Naive thymus-derived CD8-positive, alpha-beta T cell (primary cell): Measurements from ENCODE around the gene HSPB8. TPM values are rescaled to one million over a fixed set of nuclear protein-coding genes. Genes with fewer than 3 reads are reported as not detected.

Experiments used
- ATAC-seq, 2 donors: fragments of 150-1000 bp; cut with Tn5 transposase in 1 of 2; sonication (Bioruptor Pico), chemical (Tn5 transposase) in 1 of 2; 1 replicate in 1 of 2; 2 replicates in 1 of 2; pipeline ENCODE4 v1.10.0; 2021; ENCODE audit warnings: mild to moderate bottlenecking in 2 of 2, moderate library complexity in 2 of 2
- POLR2A ChIA-PET: fragments of 350-600 bp; sonication (Branson Sonifier 250); formaldehyde crosslinking; loops from one replicate; lab custom pipeline; 2021; ENCODE audit warnings: antibody characterized with exemption; lab: Charles Lee
- DNase-seq, 10 donors: peaks; one replicate each; pipeline versions ENCODE4 v3.0.0 to v3.0.0-alpha.2; 2020 to 2022
- H3K27ac Mint-ChIP-seq, 10 donors: one replicate each; pipeline ENCODE4 v1.8.0; 2020 to 2022; ENCODE audit warnings: mild to moderate bottlenecking in 10 of 10, mixed read lengths in 10 of 10, moderate library complexity in 4 of 10, inconsistent platforms in 1 of 10
- H3K27me3 Mint-ChIP-seq, 5 donors: one replicate each; pipeline ENCODE4 v1.8.0; 2021 to 2022; ENCODE audit warnings: mixed read lengths in 5 of 5
- H3K36me3 Mint-ChIP-seq, 3 donors: one replicate each; pipeline ENCODE4 v1.8.0; 2020 to 2022; ENCODE audit warnings: mixed read lengths in 3 of 3, mild to moderate bottlenecking in 2 of 3, inconsistent platforms in 1 of 3
- H3K4me1 Mint-ChIP-seq, 4 donors: one replicate each; pipeline ENCODE4 v1.8.0; 2021 to 2022; ENCODE audit warnings: mixed read lengths in 4 of 4
- H3K4me3 Mint-ChIP-seq, 10 donors: one replicate each; pipeline ENCODE4 v1.8.0; 2020 to 2022; ENCODE audit warnings: mild to moderate bottlenecking in 10 of 10, mixed read lengths in 10 of 10, moderate library complexity in 6 of 10, inconsistent platforms in 1 of 10
- H3K9me3 Mint-ChIP-seq, 9 donors: one replicate each; pipeline ENCODE4 v1.8.0; 2020 to 2022; ENCODE audit warnings: mixed read lengths in 9 of 9, mild to moderate bottlenecking in 3 of 9, inconsistent platforms in 1 of 9, moderate library complexity in 1 of 9
- polyA plus RNA-seq, 3 donors: library from polyadenylated mRNA; unstranded; fragments of 300-500 nt; fragmentation: Illumina TruSeq; gene quantifications; one replicate each; pipeline ENCODE4 v1.2.3, GENCODE V29; 2021
- total RNA-seq, 8 experiments: library from RNA in 2 of 8; stranded (reverse) in 2 of 8; gene quantifications; one replicate each; pipeline ENCODE4 v1.2.3 and lab custom pipeline; 2021 to 2026

The HSPB8 gene
- total and polyA plus RNA-seq, 5 experiments from 2014 or later: not detected

DNA sequence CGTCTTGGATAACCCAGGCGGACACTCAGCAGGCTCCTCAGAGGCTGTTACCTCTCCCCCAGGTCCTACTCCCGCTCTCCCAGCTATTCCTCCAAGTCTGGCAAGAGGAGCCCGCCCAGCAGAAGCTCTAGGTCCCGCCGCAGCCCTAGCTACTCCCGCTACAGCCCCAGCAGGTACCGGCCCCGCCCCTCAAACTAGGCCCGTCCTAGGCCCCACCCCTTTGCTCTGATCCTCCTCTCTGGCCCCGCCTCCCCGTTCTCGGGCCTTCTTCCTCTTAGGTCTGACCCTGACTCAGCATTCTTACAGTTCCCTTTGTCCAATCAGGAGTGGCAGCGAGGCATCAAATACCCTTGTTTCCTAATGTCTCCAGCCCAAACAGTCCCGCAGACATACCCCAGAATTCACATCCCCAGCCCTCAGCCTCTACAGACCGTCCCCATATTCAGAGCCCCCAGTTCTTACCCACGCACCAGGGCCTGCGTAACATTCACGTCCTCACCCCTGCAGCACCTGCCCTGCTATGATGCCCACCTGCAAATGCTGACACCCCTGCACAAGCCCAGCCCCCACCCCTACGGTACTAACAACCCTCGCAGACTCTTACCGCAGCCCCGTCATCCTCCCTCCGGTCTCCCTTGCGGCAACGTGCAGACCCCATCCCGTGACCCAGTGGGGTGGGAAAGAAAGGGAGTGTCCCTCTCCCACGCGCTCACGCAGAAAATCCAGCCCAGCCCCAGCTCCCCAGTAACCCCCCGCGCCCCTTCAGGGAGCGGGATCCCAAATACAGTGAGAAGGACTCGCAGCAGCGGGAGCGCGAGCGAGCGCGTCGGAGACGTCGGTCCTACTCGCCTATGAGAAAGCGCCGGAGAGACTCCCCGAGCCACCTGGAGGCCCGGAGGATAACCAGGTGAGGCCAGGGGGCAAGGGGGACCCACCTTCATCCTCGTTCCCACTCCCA lies 25.0 kb upstream of the HSPB8 start:
- Mint-ChIP-seq H3K27ac (no peak overlapping the region), H3K36me3 (peaks cover 0 to 10% (median 2%) of the 10 kb centered on the region in 3 donors), H3K4me1 (peaks cover 0 to 9% (median 2%) of the 10 kb centered on the region in 4 donors), H3K27me3 (peaks cover 10 to 39% (median 33%) of the 10 kb centered on the region in 5 donors), H3K9me3 (peaks cover 2 to 27% (median 13%) of the 10 kb centered on the region in 9 donors), H3K4me3 (peak overlapping the region in 2 of 10 donors; percentile 20 to 50)
- DNase-seq (no peak), ATAC-seq (no peak)
- POLR2A ChIA-PET: no interaction called here

GRCh38 chr12:119154435-119154818 lies 24.3 kb upstream of the HSPB8 start:
- POLR2A ChIA-PET: no interaction called here
- Mint-ChIP-seq H3K9me3 (peaks cover 1 to 27% (median 12%) of the 10 kb centered on the region in 9 donors), H3K4me3 (no peak overlapping the region), H3K27ac (no peak overlapping the region), H3K36me3 (peaks cover 0 to 10% (median 2%) of the 10 kb centered on the region in 3 donors), H3K27me3 (peaks cover 10 to 37% (median 33%) of the 10 kb centered on the region in 5 donors), H3K4me1 (peaks cover 0 to 9% (median 2%) of the 10 kb centered on the region in 4 donors)
- ATAC-seq (no peak), DNase-seq (no peak)

DNA sequence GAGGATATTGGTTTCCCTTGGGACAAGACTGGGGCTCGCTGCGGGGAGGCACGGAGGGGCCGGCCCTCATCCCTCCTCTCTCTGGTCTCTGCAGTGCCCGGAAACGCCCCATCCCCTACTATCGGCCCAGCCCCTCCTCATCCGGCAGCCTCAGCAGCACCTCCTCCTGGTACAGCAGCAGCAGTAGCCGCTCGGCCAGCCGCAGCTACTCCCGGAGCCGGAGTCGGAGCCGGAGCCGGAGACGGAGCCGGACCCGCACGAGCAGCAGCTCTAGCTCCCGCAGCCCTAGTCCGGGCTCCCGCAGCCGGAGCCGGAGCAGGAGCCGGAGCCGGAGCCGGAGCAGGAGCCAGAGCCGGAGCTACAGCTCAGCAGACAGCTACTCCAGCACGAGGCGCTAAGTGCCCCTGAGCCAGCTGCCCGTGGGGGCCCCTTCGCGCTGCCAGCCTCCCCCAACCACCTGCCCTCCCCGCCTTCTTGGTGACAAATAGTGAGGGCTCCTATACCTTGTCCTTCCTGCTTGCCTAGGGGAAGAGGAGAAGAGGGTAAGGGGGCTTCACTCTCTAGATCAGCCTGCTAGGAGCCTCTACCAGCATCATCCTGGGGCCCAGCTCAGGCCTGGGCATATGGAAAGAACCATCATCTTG lies 22.2 kb upstream of the HSPB8 start:
- Mint-ChIP-seq H3K4me3 (no peak overlapping the region), H3K36me3 (peaks cover 0 to 8% (median 2%) of the 10 kb centered on the region in 3 donors), H3K9me3 (peaks cover 0 to 19% (median 7%) of the 10 kb centered on the region in 9 donors), H3K27me3 (peaks cover 12 to 33% (median 29%) of the 10 kb centered on the region in 5 donors), H3K4me1 (peaks cover 0 to 9% (median 2%) of the 10 kb centered on the region in 4 donors), H3K27ac (no peak overlapping the region)
- POLR2A ChIA-PET: no interaction called here
- no peak for ATAC-seq
- no peak for DNase-seq

DNA sequence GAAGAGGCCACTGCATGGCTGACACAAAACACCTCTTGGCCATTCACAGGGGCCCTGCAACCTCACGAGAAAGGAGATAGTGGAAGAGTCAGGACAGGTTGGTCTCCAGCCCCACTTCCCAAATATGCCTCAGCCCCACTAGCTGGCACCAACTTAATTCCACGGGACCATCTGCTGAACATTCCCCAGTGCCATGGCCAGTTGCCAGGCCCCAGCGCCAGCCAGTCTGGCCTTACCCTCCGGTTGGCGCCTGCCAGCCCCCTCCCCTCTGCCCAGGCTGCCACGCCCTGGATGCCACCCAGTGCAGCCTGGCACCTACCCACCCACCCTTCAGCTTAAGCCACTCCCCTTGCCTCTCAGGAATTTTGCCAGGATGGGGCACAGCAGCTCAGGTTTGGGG lies 21.2 kb upstream of the HSPB8 start:
- Mint-ChIP-seq H3K27me3 (peaks cover 8 to 27% (median 19%) of the 10 kb centered on the region in 5 donors), H3K27ac (no peak overlapping the region), H3K9me3 (peaks cover 0 to 10% (median 5%) of the 10 kb centered on the region in 9 donors), H3K4me3 (no peak overlapping the region), H3K36me3 (peaks cover 0 to 3% (median 2%) of the 10 kb centered on the region in 3 donors), H3K4me1 (peaks cover 0 to 9% (median 2%) of the 10 kb centered on the region in 4 donors)
- DNase-seq (no peak), ATAC-seq (no peak)
- POLR2A ChIA-PET: no interaction called here

- H3K4me1 Mint-ChIP-seq: peaks cover 0 to 9% (median 2%) of the 10 kb centered on the region in 4 donors
Observed at GRCh38 chr12:119157978-119158377, 20.8 kb upstream of the HSPB8 start.

GRCh38 chr12:119158402-119158801 lies 20.3 kb upstream of the HSPB8 start:
- H3K4me1 Mint-ChIP-seq: peaks cover 0 to 7% (median 2%) of the 10 kb centered on the region in 4 donors
- POLR2A ChIA-PET: no interaction called here

More at GRCh38 chr12:119157978-119158377, 20.8 kb upstream of the HSPB8 start:
- Mint-ChIP-seq H3K4me3 (no peak overlapping the region), H3K36me3 (peaks cover 0 to 2% (median 2%) of the 10 kb centered on the region in 3 donors), H3K27me3 (peaks cover 7 to 22% (median 15%) of the 10 kb centered on the region in 5 donors), H3K27ac (no peak overlapping the region), H3K9me3 (peaks cover 0 to 10% (median 3%) of the 10 kb centered on the region in 9 donors)
- no peak for ATAC-seq
- POLR2A ChIA-PET: no interaction called here
- DNase-seq: no peak

GRCh38 chr12:119159844-119160243 lies 18.9 kb upstream of the HSPB8 start:
- H3K27me3 Mint-ChIP-seq: peaks cover 0 to 10% (median 5%) of the 10 kb centered on the region in 5 donors
- ATAC-seq: no peak

More at GRCh38 chr12:119158402-119158801, 20.3 kb upstream of the HSPB8 start:
- DNase-seq (no peak), ATAC-seq (no peak)
- H3K9me3 Mint-ChIP-seq: peaks cover 0 to 10% (median 3%) of the 10 kb centered on the region in 9 donors
- no peak overlapping the region for H3K27ac Mint-ChIP-seq
- peaks cover 0 to 2% (median 0%) of the 10 kb centered on the region in 3 donors for H3K36me3 Mint-ChIP-seq
- no peak overlapping the region for H3K4me3 Mint-ChIP-seq
- peaks cover 7 to 20% (median 12%) of the 10 kb centered on the region in 5 donors for H3K27me3 Mint-ChIP-seq

GRCh38 chr12:119167902-119168301 lies 10.8 kb upstream of the HSPB8 start:
- Mint-ChIP-seq H3K27ac (no peak overlapping the region), H3K27me3 (peaks cover 0 to 10% (median 2%) of the 10 kb centered on the region in 5 donors), H3K4me1 (peaks cover 0 to 1% (median 0%) of the 10 kb centered on the region in 4 donors), H3K36me3 (no peaks in the 10 kb centered on the region), H3K4me3 (no peak overlapping the region), H3K9me3 (peaks cover 0 to 13% (median 0%) of the 10 kb centered on the region in 9 donors)
- ATAC-seq: no peak
- POLR2A ChIA-PET: no interaction called here
- no peak for DNase-seq

More at GRCh38 chr12:119159844-119160243, 18.9 kb upstream of the HSPB8 start:
- Mint-ChIP-seq H3K4me1 (no peaks in the 10 kb centered on the region), H3K4me3 (no peak overlapping the region), H3K36me3 (no peaks in the 10 kb centered on the region), H3K27ac (no peak overlapping the region), H3K9me3 (peaks cover 0 to 5% (median 2%) of the 10 kb centered on the region in 9 donors)
- POLR2A ChIA-PET: no interaction called here
- no peak for DNase-seq

DNA sequence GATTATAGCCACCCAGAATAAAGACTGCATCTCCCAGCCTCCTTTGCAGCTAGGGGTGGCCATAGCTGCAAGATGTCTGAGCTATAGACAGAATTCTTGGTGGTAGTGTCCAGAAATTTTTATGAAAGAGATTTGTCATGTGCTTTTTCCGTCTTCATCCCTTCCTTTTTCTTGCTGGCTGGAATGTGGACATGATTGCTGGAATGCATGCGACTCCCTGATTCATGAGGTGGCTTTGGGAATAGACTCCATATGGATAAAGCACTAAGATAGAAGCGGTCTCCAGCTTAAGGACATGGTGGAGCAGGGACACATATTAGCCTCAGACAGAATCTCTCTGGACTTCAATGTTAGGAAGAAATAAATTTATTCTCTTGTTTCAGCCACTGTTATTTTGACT lies 10.0 kb upstream of the HSPB8 start:
- no peaks in the 10 kb centered on the region for H3K36me3 Mint-ChIP-seq
- H3K27me3 Mint-ChIP-seq: peaks cover 0 to 10% (median 2%) of the 10 kb centered on the region in 5 donors
- H3K9me3 Mint-ChIP-seq: peaks cover 0 to 13% (median 0%) of the 10 kb centered on the region in 9 donors
- H3K4me3 Mint-ChIP-seq: no peak overlapping the region
- no peak for DNase-seq
- no peak overlapping the region for H3K27ac Mint-ChIP-seq
- no peak for ATAC-seq
- POLR2A ChIA-PET: no interaction called here
- peaks cover 0 to 1% (median 0%) of the 10 kb centered on the region in 4 donors for H3K4me1 Mint-ChIP-seq

DNA sequence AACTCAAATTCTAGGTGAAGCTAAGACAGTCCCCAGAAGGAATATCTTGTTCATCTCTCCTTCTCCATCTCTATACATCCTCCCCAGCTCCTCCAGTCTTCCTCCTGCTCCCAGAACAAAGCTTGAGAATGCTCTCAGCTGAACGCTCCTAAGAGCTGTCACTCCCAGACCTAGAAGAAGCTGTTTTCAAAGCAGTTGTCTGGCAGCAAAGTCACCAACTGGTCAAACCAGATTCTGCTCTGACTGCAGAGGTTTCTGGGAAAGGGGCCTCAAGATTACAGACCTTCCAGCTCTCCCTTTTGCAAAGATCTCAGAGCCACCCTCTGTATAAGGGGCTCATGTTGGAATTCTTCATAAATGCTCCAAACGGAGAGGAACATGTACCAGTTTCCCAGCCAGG lies 9.6 kb upstream of the HSPB8 start:
- Mint-ChIP-seq H3K9me3 (peaks cover 0 to 13% (median 0%) of the 10 kb centered on the region in 9 donors), H3K36me3 (no peaks in the 10 kb centered on the region), H3K4me3 (no peak overlapping the region), H3K27me3 (peaks cover 0 to 10% (median 2%) of the 10 kb centered on the region in 5 donors), H3K27ac (no peak overlapping the region), H3K4me1 (peaks cover 0 to 1% (median 0%) of the 10 kb centered on the region in 4 donors)
- DNase-seq: no peak
- POLR2A ChIA-PET: no interaction called here
- no peak for ATAC-seq

DNA sequence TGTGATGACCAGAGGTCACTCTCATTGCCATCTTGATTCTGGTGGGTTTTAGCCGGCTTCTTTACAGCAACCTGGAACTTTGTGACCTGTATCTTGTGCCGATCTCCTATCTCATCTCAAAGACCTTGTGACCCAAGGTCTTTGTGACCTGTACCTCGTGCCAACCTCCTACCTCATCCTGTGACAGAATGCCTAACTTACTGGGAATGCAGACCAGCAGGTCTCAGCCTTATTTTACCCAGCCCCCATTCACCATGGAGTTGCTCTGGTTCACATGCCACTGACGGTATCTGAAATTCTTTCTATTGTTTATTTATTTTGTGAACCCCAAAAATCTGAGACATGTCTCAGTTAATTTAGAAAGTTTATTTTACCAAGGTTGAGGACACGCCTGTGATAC lies 7.4 kb upstream of the HSPB8 start:
- Mint-ChIP-seq H3K4me3 (no peak overlapping the region), H3K36me3 (no peaks in the 10 kb centered on the region), H3K27me3 (peaks cover 0 to 14% (median 10%) of the 10 kb centered on the region in 5 donors), H3K9me3 (peaks cover 0 to 13% (median 1%) of the 10 kb centered on the region in 9 donors), H3K27ac (no peak overlapping the region), H3K4me1 (peaks cover 0 to 1% (median 0%) of the 10 kb centered on the region in 4 donors)
- no peak for ATAC-seq
- POLR2A ChIA-PET: no interaction called here
- DNase-seq: no peak

DNA sequence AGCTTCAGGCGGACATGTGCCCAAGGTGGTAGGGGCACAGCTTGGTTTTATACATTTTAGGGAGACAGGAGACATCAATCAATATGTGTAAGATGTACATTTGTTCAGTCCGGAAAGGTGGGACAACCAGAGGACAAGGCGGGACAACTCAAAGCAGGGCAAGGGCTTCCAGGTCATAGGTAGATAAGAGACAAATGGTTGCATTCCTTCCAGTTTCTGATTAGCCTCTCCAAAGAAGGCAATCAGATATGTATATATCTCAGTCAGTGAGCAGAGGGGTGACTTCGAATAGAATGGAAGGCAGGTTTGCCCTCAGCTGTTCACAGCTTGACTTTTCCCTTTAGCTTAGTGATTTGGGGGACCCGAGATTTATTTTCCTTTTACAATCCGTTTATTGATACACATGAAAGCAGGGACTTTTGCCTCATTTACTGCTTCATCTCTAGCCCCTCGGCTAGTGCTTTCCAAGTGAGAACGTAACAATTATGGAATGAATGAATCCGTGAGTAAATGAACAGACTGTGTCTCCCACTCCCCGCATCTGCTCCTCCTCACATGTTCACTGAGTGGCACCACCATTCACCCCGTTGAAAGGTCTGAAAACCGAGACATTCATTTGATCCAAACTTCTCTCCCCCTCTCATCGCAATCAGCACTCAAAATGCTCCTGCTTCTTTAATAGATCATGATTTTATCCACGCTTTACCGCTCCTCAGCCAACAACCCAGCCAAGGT lies 6.9 kb upstream of the HSPB8 start:
- peaks cover under 1 to 20% (median 15%) of the 10 kb centered on the region in 5 donors for H3K27me3 Mint-ChIP-seq

More for the DNA sequence above, 6.9 kb upstream of the HSPB8 start:
- peaks cover 0 to 1% (median 0%) of the 10 kb centered on the region in 4 donors for H3K4me1 Mint-ChIP-seq
- ATAC-seq: no peak
- H3K36me3 Mint-ChIP-seq: no peaks in the 10 kb centered on the region
- no peak for DNase-seq
- POLR2A ChIA-PET: no interaction called here
- no peak overlapping the region for H3K27ac Mint-ChIP-seq
- H3K4me3 Mint-ChIP-seq: no peak overlapping the region
- peaks cover 0 to 13% (median 3%) of the 10 kb centered on the region in 9 donors for H3K9me3 Mint-ChIP-seq
